ENCODE measurements around the gene PAEP.
A peak's percentile ranks its signal among the peaks of the same experiment; 100 is the strongest.
"Not testable (repeated sequence)": the region's sequence is repeated elsewhere in the genome, so short reads cannot be mapped to it uniquely, and the experiment has no call there.

PAEP gene

DNA sequence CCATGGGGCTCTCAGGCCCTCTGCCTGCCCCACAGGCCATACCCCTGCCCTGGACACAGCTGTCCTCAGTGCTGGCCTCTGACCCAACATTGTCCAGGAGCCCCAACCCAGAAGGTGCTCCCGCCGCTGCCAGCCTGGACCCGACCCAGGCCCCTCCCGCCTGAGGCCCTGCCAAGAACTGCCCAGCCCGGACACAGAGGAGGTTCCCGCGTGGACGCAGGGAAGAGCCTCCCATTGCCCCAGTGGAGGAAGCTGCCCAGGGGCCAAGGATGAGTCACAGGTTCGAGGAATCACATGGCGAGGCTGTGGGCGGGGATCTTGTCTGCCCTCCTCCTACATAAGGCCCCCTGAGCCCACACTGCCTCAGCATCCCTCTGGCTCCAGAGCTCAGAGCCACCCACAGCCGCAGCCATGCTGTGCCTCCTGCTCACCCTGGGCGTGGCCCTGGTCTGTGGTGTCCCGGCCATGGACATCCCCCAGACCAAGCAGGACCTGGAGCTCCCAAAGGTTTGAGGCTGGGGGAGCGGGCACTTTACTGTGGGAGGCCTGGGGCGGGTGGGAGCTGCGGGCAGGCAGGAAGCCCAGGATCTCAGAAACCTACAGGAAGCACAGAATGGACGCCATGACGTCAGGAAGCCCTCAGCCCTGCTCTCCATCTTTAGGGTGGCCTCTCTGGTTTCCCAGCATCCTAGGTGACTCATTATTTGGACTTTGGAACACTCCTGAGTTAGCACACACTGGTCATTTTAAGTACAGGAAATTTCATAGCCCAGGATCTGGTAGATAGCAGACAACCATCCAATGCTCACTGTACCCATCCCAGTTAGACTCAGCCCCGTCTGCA lies at the start of gene PAEP:
PAEP (plus strand) TSS at position 366 of the 844 bp plus-strand sequence.
- DNase-seq, result no peak

- DNase-seq, result no peak
Measured at GRCh38 chr9:135512241-135512603, 49.3 kb upstream of the PAEP start.

- no peak for DNase-seq
Measured at GRCh38 chr9:135512904-135513303, 48.7 kb upstream of the PAEP start.

DNA sequence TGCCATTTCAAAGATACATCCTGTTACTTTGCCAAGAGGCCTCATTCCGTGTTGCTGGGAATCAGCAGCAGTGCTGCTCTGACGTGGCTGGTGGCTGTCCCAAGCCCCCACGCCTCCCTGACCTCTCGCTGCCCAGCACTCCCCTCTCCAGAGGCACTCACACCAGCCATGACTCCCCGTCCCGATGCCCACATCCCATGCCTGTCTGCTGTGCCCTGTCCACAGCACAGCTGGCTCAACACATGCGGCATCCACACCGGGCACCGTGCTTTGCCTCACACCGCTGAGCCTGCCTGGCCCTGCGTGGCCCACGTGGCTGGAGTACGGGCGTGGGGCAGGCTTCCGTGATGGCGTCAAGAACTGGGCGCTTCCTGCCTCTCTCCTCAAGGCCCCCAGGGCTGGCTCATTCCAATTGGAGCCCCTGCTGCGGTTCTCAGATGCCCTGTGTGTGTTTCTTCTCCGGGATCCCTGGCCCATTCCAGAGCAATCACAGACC lies 48.2 kb upstream of the PAEP start:
- no peak for DNase-seq

DNA sequence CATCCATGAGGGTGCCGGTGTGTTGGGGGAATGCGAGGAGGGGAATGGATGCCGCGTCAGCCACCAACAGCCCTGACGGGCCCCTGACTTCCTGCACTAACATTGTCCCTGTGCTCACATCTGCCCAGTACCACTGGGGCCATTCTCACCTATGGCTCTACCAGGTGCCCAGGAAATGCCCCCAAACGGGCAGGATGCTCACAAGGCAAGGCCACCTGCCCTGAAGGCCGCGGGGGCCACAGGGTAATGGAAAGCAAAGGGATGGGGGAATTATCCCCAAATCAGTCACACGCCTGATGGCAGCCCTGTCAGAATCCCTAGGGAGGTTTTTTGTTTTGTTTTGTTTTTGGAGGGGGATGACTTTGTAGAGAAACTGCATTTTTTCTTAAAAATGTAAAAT lies 47.6 kb upstream of the PAEP start:
- DNase-seq, result not testable (repeated sequence)

DNA sequence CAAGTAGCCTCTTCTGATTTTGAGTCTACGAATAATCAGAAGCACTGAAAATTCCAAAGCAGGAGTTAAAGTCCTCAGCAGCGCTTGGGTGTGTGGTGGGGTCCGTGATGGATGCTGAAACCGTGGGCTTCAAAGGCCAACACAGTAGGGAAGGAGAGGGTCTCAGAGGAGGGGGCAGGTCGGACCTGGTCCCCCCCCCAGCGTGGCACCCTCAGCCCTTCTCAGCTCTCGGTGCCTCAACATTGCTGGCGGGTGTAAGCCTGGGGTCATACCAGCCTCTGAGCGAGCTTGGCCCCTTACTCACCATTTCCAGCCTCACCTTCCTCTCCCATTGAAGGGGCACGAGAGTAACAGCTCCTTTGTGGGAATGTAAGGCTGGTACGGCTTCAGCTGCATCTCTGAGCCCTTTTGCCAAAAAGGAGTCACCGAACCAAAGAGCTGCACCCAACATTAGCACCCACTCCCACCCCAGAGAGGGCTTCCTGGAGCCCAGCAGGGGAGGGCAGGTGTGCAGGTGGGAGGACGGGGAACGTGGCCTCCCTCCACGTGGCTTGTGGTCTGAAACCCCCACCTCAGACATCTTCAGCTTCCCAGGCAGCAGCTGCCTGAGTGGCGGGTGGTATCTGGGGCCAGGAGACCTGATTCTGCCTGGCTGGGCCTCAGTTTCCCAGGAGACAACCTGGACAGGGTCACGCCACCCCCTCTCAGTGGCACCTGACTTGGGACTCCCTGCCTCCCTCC lies 47.0 kb upstream of the PAEP start:
- DNase-seq, result no peak

DNA sequence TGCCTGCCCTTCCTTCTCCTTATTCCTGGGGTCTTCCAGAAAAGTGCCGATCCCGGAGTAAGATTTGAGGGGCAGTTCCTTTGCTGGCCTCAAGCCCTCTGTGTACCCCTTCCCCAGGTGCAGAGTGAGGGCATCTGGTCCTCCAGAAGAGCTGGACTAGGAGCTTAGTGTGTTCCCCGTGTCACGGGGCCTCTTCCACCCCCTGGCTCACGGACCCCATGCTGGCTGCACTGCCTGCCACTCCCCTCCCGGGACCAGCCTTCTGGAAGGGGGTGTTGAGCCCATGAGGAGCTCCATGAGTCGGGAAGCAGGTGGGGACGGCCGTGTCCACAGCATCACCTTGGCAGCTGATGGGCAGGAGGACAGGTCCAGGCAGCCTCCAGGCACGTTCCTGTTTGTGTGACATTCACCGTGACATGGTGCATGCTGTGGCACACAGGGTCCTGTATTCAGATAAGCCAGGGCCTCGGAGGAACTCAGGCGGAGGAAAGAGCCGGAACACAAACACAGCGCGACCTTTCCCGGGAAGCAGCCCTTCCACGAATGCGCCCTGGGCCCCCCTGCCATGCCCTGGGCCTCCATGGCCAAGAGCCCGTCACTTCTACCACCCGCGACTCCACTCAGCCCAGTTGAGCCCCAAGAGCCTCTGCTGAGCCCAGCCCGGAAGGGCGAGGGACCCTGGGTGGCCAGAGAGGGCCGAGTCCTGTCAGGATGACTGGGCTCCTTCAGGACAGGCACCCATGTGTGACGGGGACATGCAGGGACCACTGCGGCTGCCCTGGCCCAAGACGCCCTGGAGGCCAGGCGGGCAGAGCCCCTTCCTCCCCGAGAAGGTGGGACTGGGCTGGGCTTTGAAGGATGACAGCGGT lies 46.2 kb upstream of the PAEP start:
- no peak for DNase-seq

GRCh38 chr9:135516132-135516860 lies 45.3 kb upstream of the PAEP start:
- no peak for DNase-seq

- DNase-seq, result no peak
Measured at GRCh38 chr9:135517407-135517822, 44.1 kb upstream of the PAEP start.

DNA sequence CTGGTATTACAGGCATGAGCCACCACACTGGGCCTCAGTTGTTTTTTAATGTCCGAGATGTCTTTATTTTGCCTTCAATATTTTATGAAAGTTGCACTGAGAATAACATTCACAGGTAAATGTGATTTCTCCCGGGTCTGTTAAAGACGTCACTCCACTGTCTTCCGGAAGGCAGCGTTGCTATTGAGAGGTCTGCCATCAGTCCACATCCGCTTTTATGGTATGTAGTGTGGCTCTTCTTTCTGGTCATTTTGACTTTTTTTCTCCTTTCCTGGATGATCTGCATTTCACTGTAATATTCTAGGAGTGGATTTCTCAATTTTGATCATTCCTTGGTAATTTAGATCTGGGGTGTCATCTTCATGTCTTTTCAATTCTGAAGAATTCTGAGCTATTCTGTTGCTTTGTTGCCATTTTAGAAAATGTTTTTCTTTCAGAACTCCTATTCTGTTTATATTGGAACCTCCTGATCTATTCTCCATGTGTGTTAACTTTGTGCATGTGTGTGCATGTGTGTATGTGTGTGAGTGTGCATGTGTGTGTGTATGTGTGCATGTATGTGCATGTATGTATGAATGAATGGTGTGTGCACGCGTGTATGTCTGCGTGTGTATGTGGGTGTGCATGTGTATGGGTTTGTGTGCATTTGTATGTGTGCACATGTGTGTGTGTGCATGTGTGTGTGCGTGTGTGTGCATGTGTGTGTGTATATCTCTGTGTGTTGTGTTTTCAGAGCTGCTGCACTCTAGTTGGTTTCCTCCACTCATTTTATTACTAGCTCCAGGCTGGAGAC lies 42.2 kb upstream of the PAEP start:
- DNase-seq, result no peak

GRCh38 chr9:135520916-135521607 lies 40.5 kb upstream of the PAEP start, which contains the start of gene LCN1:
Gene LCN1 (plus strand): TSS chr9:135521440. CDS start chr9:135521498, 58 bp downstream.
- DNase-seq, result no peak

GRCh38 chr9:135521608-135522095 lies 39.9 kb upstream of the PAEP start:
- DNase-seq, result no peak

DNA sequence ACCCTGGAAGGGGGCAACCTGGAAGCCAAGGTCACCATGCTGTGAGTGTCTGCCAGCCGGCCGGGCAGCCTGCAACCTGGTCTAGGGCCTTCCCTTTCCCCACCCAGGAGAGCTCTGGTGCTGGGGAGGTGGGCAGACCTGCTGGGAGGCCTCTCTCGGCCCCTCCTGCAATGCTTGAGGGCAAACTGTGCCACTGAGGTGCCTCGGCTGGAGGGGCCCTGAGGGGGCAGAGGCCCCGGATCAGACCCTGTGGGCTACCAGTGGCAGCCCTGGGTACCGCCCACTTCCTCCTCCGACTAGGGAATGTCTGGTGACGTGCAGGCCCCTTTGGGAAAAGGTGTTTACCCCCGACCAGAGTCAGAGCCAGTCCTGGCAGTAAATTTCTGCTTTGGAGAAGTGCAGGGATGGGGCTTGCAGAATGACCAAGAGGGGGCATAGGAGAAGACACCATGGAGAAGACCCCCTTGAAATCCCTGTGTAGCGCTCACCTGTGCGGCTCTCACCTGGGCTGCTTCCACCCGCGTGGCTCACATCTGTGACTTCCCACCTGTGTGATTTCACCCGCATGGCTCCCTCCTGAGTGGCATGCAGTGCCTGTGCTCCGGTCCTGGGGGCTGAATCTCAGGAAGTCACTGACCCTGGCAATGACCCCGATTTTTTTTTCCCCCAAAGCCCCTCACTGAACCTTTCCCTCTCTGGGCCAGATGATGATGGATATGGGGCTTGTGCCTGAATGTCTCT lies 39.2 kb upstream of the PAEP start:
- DNase-seq, result no peak

DNA sequence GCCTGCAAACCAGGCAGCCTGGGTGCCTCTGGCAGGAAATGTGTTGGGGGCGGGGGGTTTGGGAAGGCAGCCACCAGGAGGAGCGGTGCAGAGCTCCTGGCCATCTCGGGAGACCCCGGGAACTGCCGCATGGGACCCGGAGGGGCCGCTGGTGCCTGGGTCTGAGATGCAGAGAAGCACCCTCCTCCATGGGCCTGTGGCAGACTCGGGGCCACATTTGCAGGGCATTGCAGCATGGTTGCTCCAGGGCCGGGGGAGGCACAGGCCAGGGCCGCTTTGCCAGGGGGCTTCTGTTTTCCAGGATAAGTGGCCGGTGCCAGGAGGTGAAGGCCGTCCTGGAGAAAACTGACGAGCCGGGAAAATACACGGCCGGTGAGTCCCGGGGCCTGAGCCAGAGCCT lies 38.6 kb upstream of the PAEP start:
- no peak for DNase-seq

DNA sequence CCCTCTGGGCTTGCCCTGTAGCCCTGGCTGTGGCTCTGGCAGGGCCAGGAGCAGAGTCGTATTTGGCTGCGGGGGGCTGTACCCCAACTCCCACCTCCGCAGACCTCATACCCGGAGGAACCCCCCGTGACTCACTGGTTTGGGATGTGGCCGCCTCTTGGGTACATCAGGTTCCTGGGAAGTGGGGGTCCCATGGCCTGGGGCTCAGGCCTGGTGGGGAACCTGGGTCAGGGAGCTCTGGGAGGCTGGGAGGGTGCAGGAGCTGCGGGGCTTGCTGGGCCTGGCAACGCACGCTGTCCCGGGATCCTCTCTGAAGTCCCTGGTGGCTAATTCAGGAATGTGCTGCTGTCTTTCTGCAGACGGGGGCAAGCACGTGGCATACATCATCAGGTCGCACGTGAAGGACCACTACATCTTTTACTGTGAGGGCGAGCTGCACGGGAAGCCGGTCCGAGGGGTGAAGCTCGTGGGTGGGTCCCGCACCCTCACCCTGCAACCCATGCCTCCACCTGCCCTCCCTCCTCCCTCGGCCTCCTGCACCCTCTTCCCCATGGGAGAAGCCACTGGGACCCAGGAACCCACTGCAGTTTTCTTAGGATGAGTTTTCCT lies 37.9 kb upstream of the PAEP start:
- DNase-seq, result no peak

GRCh38 chr9:135524130-135524861 lies 37.3 kb upstream of the PAEP start:
- peak; percentile 49 for DNase-seq

DNA sequence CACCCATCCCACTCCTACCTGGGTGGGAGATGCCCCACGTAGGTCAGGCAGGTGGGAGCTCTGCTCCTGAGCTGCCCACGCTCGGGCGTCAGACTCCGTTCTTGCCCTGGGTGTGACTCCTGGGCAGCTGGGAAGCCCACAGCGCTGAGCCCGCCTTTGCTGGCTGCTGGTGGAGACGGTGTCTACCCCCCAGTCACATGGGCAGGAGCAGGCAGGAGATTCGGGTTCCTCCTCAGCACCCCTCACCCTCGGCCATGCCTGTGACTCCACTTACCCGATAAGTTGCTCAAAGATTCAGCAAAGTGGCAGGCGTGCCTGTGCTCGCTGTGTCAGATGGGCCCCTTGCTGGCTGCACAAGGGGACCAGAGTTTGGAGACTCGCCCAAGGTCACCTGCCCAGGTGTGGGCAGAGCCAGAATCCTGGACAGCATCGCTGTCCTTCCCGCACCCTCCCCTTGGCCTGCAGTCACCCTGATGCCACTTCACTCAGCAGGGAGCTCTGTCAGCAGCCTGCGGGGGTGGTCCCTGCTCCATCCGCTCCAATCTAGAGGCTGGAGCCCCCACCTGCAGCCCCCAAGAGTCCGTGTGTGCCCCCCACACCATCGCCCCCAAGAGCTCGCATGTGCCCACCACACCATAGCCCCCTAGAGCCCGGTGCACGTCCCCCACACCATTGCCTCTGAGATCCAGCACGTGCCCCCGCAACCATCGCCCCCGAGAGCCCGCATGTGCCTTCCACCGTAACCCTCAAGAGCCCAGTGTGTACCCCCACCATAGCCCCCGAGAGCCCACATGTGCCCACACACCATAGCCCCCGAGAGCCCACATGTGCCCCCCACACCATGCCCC lies 36.1 kb upstream of the PAEP start:
- DNase-seq, result no peak
